Keratinocyte (primary cell): Measurements from ENCODE around the gene ULK4. TPM values are rescaled to one million over a fixed set of nuclear protein-coding genes. Genes with fewer than 3 reads are reported as not detected.

ENCODE experiments used
- DNase-seq: peaks from one replicate; pipeline ENCODE4 v3.0.0-alpha.2; 2011; ENCODE audit warnings: low read depth, missing footprints, low spot score
- FAIRE-seq: peaks from 2 replicates; lab custom pipeline; 2011; peaks lifted over from hg19 to GRCh38; lab: Jason Lieb, UNC
- H2AFZ ChIP-seq: 2 replicates; pipeline ENCODE4 v1.6.0; 2012; ENCODE audit warnings: low read length, control low read depth, inconsistent platforms; ENCODE audit not compliant: control insufficient read depth
- H3K27ac ChIP-seq: 2 replicates; pipeline ENCODE4 v1.5.1; 2011; ENCODE audit warnings: low read length; ENCODE audit not compliant: control insufficient read depth, insufficient read depth
- H3K27me3 ChIP-seq: 3 replicates; pipeline ENCODE4 v1.6.0; 2011; ENCODE audit warnings: low read length; ENCODE audit not compliant: control insufficient read depth, insufficient read depth; ENCODE audit errors: extremely low read depth
- H3K36me3 ChIP-seq, 2 experiments: 2 replicates in 1 of 2; 3 replicates in 1 of 2; pipeline ENCODE4 v1.5.1; 2011; ENCODE audit warnings: low read length in 2 of 2, mild to moderate bottlenecking in 1 of 2; ENCODE audit not compliant: control insufficient read depth in 2 of 2, insufficient read depth in 2 of 2; ENCODE audit errors: extremely low read depth in 1 of 2
- H3K4me1 ChIP-seq: 3 replicates; pipeline ENCODE4 v1.5.1; 2011; ENCODE audit warnings: low read length; ENCODE audit not compliant: control insufficient read depth, insufficient read depth; ENCODE audit errors: extremely low read depth
- H3K4me2 ChIP-seq: 3 replicates; pipeline ENCODE4 v1.6.0; 2011; ENCODE audit warnings: low read depth, low read length; ENCODE audit not compliant: control insufficient read depth, insufficient read depth; ENCODE audit errors: extremely low read depth
- H3K4me3 ChIP-seq, 3 experiments: fragments of 200-600 bp in 1 of 3; sonication (generic) in 1 of 3; 2 replicates in 2 of 3; 3 replicates in 1 of 3; pipeline ENCODE4 v1.5.1; 2011 to 2016; ENCODE audit warnings: low read length in 3 of 3, mild to moderate bottlenecking in 3 of 3, control low read depth in 2 of 3, inconsistent platforms in 1 of 3, low read depth in 1 of 3, mixed read lengths in 1 of 3, mixed run types in 1 of 3, moderate library complexity in 1 of 3; ENCODE audit not compliant: control insufficient read depth in 2 of 3, insufficient read depth in 2 of 3; ENCODE audit errors: extremely low read depth in 1 of 3
- H3K79me2 ChIP-seq: 2 replicates; pipeline ENCODE4 v1.6.0; 2012; ENCODE audit warnings: low read length; ENCODE audit not compliant: control insufficient read depth, insufficient read depth
- H3K9ac ChIP-seq: 3 replicates; pipeline ENCODE4 v1.6.0; 2011; ENCODE audit warnings: low read length; ENCODE audit not compliant: control insufficient read depth, insufficient read depth; ENCODE audit errors: extremely low read depth
- H3K9me1 ChIP-seq: 3 replicates; pipeline ENCODE4 v1.6.0; 2011; ENCODE audit warnings: low read length; ENCODE audit not compliant: control insufficient read depth, insufficient read depth; ENCODE audit errors: extremely low read depth
- H3K9me3 ChIP-seq: 2 replicates; pipeline ENCODE4 v1.5.1; 2012; ENCODE audit warnings: low read depth, low read length; ENCODE audit not compliant: control insufficient read depth
- H4K20me1 ChIP-seq: 3 replicates; pipeline ENCODE4 v1.6.0; 2011; ENCODE audit warnings: low read length; ENCODE audit not compliant: control insufficient read depth, insufficient read depth; ENCODE audit errors: extremely low read depth
- CTCF ChIP-seq, 3 experiments: IDR thresholded peaks in 1 of 3; conservative IDR thresholded peaks in 1 of 3; optimal IDR thresholded peaks in 1 of 3; 2 replicates in 2 of 3; 3 replicates in 1 of 3; pipeline versions ENCODE3 to v1.5.1; 2011; ENCODE audit warnings: low read length in 3 of 3, mild to moderate bottlenecking in 3 of 3, moderate library complexity in 2 of 3, control low read depth in 1 of 3, inconsistent platforms in 1 of 3; ENCODE audit not compliant: insufficient read depth in 2 of 3; ENCODE audit errors: extremely low read depth in 1 of 3
- EZH2 ChIP-seq: IDR thresholded peaks from one replicate; pipeline ENCODE4 v1.6.1; 2012; ENCODE audit warnings: inconsistent platforms, mild to moderate bottlenecking, low read length, moderate library complexity
- dilution Hi-C: fragments of 300-500 bp; cut with MboI; formaldehyde crosslinking; loops from one replicate; pipeline ENCODE4 v1.7.0; 2020; ENCODE audit warnings: low sequenced_read_pairs; ENCODE audit not compliant: extremely low pct_ligation_motif_present
- polyA plus RNA-seq, 5 experiments: library from polyadenylated mRNA; depleted of rRNA in 3 of 5; stranded (reverse) in 3 of 5; stranded (forward) in 1 of 5; unstranded in 1 of 5; fragments of >200 nt; gene quantifications; 1 replicate in 1 of 5; 2 replicates in 3 of 5; 3 replicates in 1 of 5; pipeline versions ENCODE4 v1.2.1 to v1.2.3, GENCODE V29; 2011 to 2012; ENCODE audit warnings: missing spikeins in 2 of 5, low read depth in 1 of 5, low replicate concordance in 1 of 5

Gene ULK4
- polyA plus RNA-seq, 1 donor (not counting 4 experiments of a cell fraction or from before 2014, with no cell fraction given) = 6.1 TPM

- H3K27me3 ChIP-seq = no peaks in the 10 kb centered on the region
- no peak for DNase-seq
- H3K36me3 ChIP-seq = no peaks in the 10 kb centered on the region
- no peak overlapping the region for H3K27ac ChIP-seq
- dilution Hi-C loops = no loop called here
- TF ChIP-seq CTCF (optimal IDR thresholded peaks at IDR 0.05 in 1 of 3, IDR thresholded peaks at IDR 0.05 in 1 of 3, conservative IDR thresholded peaks at IDR 0.05 in 1 of 3; ENCODE audit: extremely low read depth in 1 of 3, insufficient read depth in 2 of 3, low read length in 3 of 3) = no peak
- no peak for TF ChIP-seq EZH2
- H3K4me2 ChIP-seq = no peak overlapping the region
- no peak overlapping the region for H2AFZ ChIP-seq
- no peak overlapping the region for H3K4me3 ChIP-seq
- no peaks in the 10 kb centered on the region for H3K79me2 ChIP-seq
- no peaks in the 10 kb centered on the region for H4K20me1 ChIP-seq
- no peaks in the 10 kb centered on the region for H3K9me3 ChIP-seq
- FAIRE-seq = no peak
- no peaks in the 10 kb centered on the region for H3K4me1 ChIP-seq
- no peaks in the 10 kb centered on the region for H3K9me1 ChIP-seq
- no peak overlapping the region for H3K9ac ChIP-seq
Measured at GRCh38 chr3:41502023-41502422, 459.9 kb downstream of the ULK4 start.

GRCh38 chr3:41498847-41499246, 463.1 kb downstream of the ULK4 start:
- Histone ChIP-seq H3K4me3 (no peak overlapping the region), H3K36me3 (no peaks in the 10 kb centered on the region), H3K4me1 (no peaks in the 10 kb centered on the region), H3K9ac (no peak overlapping the region), H3K9me1 (no peaks in the 10 kb centered on the region), H2AFZ (no peak overlapping the region), H3K9me3 (no peaks in the 10 kb centered on the region), H3K79me2 (no peaks in the 10 kb centered on the region), H3K4me2 (no peak overlapping the region), H3K27ac (no peak overlapping the region), H4K20me1 (no peaks in the 10 kb centered on the region), H3K27me3 (no peaks in the 10 kb centered on the region)
- FAIRE-seq (no peak), DNase-seq (no peak)
- TF ChIP-seq EZH2 (no peak), CTCF (optimal IDR thresholded peaks at IDR 0.05 in 1 of 3, IDR thresholded peaks at IDR 0.05 in 1 of 3, conservative IDR thresholded peaks at IDR 0.05 in 1 of 3; ENCODE audit: extremely low read depth in 1 of 3, insufficient read depth in 2 of 3, low read length in 3 of 3) (no peak)
- dilution Hi-C loops = no loop called here
